ENCODE data around the gene ZNF80. TPM values are rescaled to one million over a fixed set of nuclear protein-coding genes. Genes with fewer than 3 reads are reported as not detected.
A peak's percentile ranks its signal among the peaks of the same experiment; 100 is the strongest.

The ZNF80 gene
- total and polyA plus RNA-seq, 2 donors from 2014 or later: 0.28 TPM; not detected in 1

DNA sequence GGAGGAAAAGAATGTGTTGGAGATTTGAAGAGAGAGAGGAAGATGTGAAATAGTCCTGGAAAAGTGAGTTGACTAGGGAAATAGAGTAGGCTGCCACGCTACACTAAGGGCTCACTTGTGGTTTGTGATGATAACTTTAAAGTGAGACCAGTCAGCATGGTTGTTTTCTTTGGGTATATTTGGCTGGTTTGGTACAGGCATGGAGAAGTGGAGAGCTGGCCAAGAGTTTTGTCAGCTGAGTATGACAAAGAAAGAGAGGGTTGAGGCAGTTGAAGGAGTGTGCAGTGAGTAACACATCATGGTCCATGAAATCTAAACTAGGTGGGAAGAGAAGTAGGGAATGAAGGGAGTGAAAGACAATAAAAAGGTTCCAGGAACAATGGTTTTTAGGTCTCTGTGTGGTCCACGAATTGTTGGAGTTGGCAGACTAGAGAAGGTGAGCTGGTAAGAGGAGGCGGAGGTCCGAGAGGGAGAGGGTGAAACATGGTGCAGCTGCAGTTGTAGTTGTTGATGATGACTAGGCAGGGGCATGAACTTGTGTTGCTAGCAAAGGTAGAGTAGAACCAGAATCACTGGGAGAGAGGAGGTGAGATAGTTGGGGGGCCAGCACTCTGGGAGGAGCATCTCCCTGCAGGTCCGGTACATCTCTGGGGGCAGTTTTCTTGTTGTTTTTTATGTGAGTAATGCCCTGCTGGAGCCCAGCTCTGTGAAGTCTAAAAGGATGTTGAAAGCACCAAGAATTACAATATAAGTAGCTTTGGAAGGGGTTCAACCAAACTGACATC, 21.0 kb downstream of the ZNF80 start:
- H3K36me3 ChIP-seq (ENCODE audit: control insufficient read depth in 2 of 3, insufficient read depth in 3 of 3, low read length in 3 of 3): no peaks in the 10 kb centered on the region
- H3K27me3 ChIP-seq (ENCODE audit: control insufficient read depth, insufficient read depth, low read length): no peaks in the 10 kb centered on the region
- no peak overlapping the region for H3K9ac ChIP-seq (ENCODE audit: low read length in 3 of 3)
- no peaks in the 10 kb centered on the region for H3K9me3 ChIP-seq (ENCODE audit: control insufficient read depth in 2 of 3, insufficient read depth in 1 of 3, low read length in 3 of 3)
- intact Hi-C loops (cut with DNase I): no loop called here
- no peak overlapping the region for H3K27ac ChIP-seq (ENCODE audit: low read depth in 2 of 2, low read length in 2 of 2)
- TF ChIP-seq, protein P1, sequence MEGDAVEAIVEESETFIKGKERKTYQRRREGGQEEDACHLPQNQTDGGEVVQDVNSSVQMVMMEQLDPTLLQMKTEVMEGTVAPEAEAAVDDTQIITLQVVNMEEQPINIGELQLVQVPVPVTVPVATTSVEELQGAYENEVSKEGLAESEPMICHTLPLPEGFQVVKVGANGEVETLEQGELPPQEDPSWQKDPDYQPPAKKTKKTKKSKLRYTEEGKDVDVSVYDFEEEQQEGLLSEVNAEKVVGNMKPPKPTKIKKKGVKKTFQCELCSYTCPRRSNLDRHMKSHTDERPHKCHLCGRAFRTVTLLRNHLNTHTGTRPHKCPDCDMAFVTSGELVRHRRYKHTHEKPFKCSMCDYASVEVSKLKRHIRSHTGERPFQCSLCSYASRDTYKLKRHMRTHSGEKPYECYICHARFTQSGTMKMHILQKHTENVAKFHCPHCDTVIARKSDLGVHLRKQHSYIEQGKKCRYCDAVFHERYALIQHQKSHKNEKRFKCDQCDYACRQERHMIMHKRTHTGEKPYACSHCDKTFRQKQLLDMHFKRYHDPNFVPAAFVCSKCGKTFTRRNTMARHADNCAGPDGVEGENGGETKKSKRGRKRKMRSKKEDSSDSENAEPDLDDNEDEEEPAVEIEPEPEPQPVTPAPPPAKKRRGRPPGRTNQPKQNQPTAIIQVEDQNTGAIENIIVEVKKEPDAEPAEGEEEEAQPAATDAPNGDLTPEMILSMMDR (IDR thresholded peaks at IDR 0.05; ENCODE audit: borderline replicate concordance, extremely low read depth, insufficient read depth): no peak
- no peak for DNase-seq
- FAIRE-seq: no peak
- no peak overlapping the region for H3K4me3 ChIP-seq (ENCODE audit: low read length in 3 of 3)
- H3K4me1 ChIP-seq (ENCODE audit: control insufficient read depth in 2 of 3, insufficient read depth in 2 of 3, low read depth in 1 of 3, low read length in 3 of 3): peaks cover 0 to 7% (median 0%) of the 10 kb centered on the region in 3 donors

DNA sequence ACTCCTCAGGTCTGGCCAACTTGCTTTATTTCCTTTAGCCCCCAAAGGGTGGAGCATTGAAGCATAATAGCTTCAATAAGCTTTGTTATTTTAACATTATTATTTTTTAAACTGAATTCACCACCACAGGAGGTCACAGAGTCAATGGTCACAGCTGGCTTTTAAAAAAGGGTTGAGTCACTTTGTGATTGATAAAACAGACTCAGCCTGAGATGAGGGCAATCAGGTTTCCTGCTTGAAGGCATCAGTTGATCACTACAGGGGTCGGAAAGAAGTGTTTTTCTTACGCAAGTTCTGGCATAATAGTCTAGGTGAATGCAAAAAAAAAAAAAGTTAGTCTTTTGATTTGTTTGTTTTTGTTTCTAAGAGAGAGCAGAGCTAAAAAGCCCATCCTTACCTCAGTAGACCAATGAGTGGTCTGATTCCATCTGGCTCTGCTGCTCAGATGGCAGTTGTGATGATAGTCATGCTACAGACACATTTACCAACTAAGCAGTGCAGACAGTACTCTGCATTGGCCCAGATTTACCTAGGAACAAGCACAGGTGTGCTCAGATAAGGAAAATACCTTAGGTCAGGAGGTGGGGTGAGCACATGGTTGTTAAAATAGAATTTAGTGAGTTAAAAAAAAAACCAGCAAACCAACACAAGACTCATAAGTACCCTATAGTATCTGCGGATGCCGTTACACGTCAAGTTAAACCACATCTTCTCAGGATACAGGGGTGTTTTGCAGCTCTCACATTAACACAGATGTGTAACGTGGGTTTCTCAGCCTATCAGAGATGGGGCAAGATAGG, 22.6 kb downstream of the ZNF80 start:
- Histone ChIP-seq H3K9ac (ENCODE audit: low read length in 3 of 3) (no peak overlapping the region), H3K4me1 (ENCODE audit: control insufficient read depth in 2 of 3, insufficient read depth in 2 of 3, low read depth in 1 of 3, low read length in 3 of 3) (peaks cover 0 to 7% (median 0%) of the 10 kb centered on the region in 3 donors), H3K27ac (ENCODE audit: low read depth in 2 of 2, low read length in 2 of 2) (peak overlapping the region in 1 of 2 donors; percentile 26), H3K4me3 (ENCODE audit: low read length in 3 of 3) (no peak overlapping the region), H3K27me3 (ENCODE audit: control insufficient read depth, insufficient read depth, low read length) (no peaks in the 10 kb centered on the region), H3K36me3 (ENCODE audit: control insufficient read depth in 2 of 3, insufficient read depth in 3 of 3, low read length in 3 of 3) (no peaks in the 10 kb centered on the region), H3K9me3 (ENCODE audit: control insufficient read depth in 2 of 3, insufficient read depth in 1 of 3, low read length in 3 of 3) (no peaks in the 10 kb centered on the region)
- FAIRE-seq: no peak
- intact Hi-C loops (cut with DNase I): no loop called here
- DNase-seq: no peak
- TF ChIP-seq, protein P1 (IDR thresholded peaks at IDR 0.05; ENCODE audit: borderline replicate concordance, extremely low read depth, insufficient read depth): no peak

DNA sequence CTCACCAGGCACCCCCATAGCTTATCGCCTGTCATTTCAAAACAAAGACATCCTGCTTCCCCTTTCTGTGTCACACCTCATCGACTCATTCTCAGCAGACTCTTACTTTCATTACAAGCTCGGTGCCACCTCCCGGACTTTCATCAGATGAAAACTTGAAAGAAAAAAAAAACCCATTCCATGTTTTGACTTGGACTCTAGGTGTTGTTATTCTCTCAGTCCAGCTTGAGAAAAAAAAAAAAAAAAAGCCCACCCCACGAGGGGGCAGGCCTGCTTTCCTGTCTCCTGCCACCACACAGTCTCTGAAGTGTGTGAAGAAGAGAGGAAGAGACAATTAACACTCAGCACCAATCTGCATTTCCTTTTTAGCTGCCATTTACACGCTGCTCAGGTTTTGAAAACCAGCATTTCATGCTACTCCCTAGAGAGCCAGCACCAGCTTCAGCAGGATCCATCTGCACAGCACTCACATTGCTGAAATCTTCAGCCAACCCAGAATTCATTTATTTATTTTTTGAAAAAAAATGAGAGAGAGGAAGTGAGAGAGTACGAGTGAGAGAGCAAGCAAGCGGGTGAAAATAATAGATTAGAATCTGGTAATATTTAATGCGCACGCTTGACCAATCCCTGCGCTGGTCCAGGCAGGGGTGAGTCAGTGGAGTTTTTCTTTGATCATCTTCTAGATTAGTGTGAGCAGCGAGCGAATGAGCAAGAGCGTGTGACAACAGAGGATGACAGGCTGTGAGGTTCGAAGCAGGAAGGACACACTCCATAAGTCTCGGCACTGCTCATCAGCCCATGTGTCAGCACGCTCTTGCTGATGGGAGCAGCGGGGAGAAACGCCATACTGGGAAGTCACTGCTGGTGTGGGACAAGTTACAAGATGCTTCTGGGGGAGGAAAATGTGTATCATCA, 23.5 kb downstream of the ZNF80 start:
- DNase-seq (peak; percentile 30 to 76 (median 73)), FAIRE-seq (no peak)
- peak overlapping the region in 1 of 2 donors; percentile 26 for H3K27ac ChIP-seq (ENCODE audit: low read depth in 2 of 2, low read length in 2 of 2)
- H3K4me3 ChIP-seq (ENCODE audit: low read length in 3 of 3): peak overlapping the region; percentile 7 to 35 (median 18)
- no peaks in the 10 kb centered on the region for H3K9me3 ChIP-seq (ENCODE audit: control insufficient read depth in 2 of 3, insufficient read depth in 1 of 3, low read length in 3 of 3)
- intact Hi-C loops (cut with DNase I): no loop called here
- no peaks in the 10 kb centered on the region for H3K36me3 ChIP-seq (ENCODE audit: control insufficient read depth in 2 of 3, insufficient read depth in 3 of 3, low read length in 3 of 3)
- H3K9ac ChIP-seq (ENCODE audit: low read length in 3 of 3): peak overlapping the region in 1 of 3 donors; percentile 35
- TF ChIP-seq, protein P1 (IDR thresholded peaks at IDR 0.05; ENCODE audit: borderline replicate concordance, extremely low read depth, insufficient read depth): no peak
- H3K4me1 ChIP-seq (ENCODE audit: control insufficient read depth in 2 of 3, insufficient read depth in 2 of 3, low read depth in 1 of 3, low read length in 3 of 3): peaks cover 0 to 7% (median 0%) of the 10 kb centered on the region in 3 donors
- no peaks in the 10 kb centered on the region for H3K27me3 ChIP-seq (ENCODE audit: control insufficient read depth, insufficient read depth, low read length)

All from kidney (tissue), 14 donors.